GM10847 (cell line): ENCODE data around the gene HDAC9.

ENCODE experiments used
- POLR2A ChIP-seq: IDR thresholded peaks from 2 replicates; pipeline ENCODE4 v1.6.1; 2011; ENCODE audit not compliant: insufficient read length; ENCODE audit errors: extremely low read depth

HDAC9 gene

DNA sequence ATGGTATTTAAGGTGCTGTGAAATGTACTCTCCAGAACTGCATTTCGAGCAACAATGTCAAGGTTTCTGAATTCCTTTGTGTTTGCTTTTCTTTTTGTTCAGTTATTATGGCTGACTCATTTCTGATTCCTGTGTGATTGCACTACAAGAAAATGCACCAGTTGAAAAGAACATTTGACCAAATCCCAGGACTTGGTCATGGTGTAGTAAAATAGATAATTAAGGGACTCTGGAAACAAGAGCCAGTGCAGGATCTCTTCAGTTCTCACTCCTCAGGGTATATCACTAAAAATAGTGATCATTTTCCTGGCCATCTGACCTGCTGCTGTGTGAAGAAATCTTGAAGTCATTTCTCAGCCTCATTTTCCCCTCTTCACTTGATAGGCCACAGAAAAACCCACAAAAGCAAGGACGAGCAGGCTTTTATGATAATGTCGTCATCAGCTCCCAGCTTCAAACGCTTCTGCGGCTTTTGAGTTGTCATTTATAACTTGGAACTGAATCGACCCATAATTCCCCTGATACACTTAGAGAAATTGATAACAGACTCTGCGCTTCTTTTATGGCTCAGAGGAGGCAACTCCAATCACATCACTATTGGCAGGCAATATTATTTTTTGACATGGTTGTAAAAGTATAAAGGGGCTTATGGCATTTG is 274.7 kb downstream of the HDAC9 start:
- no peak for TF ChIP-seq POLR2A

DNA sequence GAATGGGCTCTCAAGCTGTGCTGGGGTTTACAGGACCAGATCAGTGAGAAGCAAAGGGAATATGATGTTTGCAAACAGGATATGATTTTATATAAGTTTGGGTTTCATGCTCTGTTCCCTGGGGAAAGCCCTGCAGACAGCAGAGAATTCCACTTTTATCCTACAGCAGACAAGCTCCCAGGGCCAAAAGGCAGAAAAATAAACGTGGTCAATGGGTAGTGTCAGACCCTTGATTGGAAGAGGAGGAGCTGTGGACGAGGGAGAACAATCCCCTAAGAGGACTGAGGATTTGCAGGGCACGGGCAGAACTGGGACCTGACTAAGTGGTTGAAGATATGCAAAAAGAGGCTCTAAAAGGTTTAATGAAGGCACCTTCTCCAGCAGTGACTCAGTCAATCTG is 275.3 kb downstream of the HDAC9 start:
- no peak for TF ChIP-seq POLR2A

DNA sequence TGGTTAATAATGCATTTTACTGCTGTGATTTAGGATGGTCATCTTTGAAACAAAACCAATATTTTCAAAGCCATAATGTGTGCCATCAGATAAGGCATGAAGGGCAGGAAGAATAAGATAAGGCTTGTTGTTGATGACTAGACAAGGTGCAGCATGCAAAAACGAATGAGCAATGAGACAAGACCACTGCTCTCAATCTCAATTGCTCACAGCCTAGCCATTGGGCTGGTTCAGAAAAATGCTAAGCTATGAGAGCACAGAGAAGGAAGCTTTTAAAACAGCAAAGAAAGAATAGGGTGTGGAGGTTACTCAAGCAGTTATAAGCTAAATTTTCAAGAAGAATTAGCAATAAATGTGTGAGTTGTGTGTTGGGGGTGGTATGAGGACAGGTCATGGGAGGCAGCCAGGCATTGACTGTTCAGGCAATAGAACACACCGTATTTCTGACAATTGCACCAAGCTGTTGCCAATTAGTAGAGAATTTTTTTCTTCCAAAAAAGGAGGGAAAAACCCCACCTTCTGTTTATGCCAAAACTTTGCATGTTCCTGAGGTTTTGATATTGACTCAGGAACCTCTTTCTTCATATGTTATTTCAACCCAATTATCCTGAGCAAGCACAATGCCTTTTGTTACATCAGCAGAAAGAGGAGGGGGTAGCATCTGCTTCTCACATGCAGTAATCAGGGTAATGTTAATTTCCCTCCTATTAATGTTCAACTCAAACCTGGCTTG is 276.5 kb downstream of the HDAC9 start:
- no peak for TF ChIP-seq POLR2A

DNA sequence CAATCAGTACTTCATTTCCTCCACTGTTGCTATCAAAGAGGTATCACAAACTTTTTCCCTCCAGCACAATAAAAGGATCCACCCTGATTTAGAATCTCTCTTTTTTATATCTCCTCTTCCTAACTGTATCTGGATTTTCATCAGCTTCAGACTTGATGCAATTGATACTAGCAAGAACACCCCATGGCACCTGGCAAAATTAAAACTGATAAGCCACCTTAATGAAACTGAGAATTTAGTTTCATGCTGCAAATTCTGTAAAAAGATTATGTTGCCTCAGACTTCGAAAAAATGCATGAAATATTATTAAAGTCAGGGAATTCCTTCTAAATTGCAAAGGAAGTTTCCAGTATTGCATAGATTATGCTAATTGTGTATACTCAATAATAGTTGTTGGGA is 277.0 kb downstream of the HDAC9 start:
- no peak for TF ChIP-seq POLR2A

DNA sequence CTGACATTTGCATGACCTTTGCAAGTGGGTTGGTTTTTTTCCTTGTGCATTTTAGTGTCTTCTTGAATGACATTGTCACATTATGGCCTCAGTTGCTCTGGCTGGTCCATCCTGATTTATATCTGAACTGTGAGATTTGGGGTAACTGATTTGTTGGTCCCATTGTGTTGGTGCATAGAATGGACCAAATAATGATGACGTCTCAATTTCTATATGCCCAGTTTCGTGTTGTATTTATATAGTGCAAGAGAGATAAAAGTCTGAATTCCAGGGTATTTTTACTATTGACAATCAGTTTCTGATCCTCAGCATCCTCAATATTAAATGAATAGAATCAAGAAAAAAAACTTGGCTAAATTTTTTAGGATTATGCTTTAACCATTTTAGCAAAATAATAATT is 281.8 kb downstream of the HDAC9 start:
- TF ChIP-seq POLR2A: no peak

DNA sequence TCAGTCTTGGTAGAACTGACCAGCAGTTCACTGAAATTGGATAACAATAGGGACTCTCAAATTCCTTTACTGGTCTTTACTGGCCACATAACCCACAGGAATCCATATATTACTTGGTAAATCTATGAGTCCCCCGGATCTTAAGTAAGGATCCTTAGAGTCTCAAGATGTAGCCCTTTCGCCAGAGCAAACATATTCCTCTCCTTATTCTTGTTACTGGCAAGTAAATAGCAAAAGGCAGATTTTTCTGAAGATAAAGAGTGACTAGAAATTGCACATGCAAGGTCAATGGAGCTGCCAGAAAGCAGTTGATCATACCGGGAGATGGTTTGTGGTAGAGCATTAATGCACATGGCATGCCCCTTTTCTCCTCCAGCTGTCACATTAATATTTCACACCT is 283.0 kb downstream of the HDAC9 start:
- TF ChIP-seq POLR2A: no peak

DNA sequence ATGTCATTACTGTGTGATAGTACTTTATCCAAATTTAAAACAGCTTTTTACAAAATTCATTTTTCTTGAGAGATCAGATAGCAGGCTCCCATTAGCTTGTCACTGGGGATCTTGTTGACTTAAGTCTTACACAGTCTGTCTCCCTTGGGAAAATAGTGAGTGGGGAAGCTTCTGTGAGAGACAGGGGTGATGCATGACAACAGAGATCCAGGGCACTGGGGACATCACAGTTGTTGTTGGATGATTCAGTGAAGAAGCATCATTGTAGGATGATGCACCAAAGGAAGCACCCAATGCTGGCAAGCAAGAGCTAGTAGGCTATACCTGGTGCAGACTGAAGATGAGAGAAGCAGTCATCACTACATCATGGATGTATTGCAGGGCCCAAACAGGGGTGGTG is 284.7 kb downstream of the HDAC9 start:
- no peak for TF ChIP-seq POLR2A

DNA sequence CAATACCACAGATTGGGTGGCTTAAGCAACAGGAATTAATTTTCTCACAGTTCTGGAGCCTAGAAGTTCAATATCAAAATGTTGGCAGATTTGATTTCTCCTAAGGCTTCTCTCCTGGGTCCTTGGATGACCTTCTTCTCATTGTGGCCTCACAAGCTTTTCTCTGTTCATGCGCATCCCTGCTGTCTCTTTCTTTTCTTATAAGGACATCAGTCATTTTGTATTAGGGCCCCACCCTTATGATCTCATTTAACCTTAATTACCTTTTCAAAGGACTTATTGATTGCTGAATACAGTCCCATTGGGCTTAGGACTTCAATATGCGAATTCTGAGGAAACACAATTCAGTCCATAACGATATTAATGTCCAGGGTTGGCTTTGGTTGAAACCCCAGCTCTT is 285.4 kb downstream of the HDAC9 start:
- no peak for TF ChIP-seq POLR2A

DNA sequence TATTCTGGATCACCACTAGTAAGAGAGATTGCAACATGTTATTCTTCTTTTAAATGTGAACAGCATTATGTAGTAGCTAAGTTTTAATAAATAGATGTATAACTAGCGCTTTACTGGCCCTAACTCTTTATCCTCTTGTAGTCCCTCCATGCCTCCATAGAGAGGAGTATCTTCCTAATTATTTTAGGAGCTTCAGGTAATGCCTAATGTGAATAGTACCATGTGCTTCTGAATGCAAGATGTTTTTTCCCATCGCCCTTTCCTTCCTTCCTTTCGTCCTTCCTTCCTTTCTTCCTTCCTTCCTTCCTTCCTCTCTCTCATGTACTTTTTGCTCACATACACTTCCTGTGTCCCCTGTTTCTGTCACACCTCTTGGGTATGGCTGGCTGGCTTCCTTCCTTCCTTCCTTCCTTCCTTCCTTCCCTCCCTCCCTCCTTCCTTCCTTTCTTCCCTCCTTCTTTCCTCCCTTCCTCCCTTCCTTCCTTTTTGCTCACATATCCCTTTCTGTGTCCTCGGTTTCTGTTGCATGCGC is 290.7 kb downstream of the HDAC9 start:
- TF ChIP-seq POLR2A: no peak

DNA sequence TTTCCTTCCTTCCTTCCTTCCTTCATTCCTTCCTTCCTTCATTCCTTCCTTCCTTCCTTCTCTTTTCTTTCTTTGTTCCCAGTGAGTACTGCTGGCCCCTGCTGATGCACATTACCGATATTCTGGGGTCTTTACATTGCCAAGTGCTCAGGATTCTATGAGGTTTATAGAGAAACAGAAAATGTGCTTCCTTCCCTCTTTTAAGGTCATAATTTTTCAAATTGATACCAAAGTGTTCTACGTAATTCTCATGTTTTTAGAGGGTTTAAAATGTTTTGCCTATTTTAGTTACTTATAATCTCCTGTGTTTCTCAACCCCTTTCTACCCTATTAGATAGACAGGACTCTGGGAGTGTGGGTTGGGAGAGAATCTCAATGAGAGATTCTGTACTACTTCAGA is 291.2 kb downstream of the HDAC9 start:
- no peak for TF ChIP-seq POLR2A

DNA sequence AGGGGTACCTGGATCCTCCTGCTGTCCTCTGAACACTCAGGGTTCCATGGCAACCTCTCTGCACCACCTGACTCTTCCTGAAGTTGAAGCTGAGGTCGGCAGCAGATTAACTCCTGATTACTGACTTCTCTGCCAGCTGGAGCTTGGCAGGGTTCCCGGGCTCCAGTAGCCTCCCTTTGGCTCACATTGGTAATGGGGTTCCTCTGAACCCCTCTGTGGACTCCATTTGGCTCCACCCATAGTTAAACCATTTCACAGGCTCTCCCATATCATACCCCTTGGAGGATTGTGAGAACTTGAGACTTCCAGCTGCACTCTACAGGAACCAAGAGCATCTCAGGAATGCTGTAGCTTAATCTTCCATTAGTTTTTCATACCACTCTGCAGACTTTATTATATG is 292.5 kb downstream of the HDAC9 start:
- no peak for TF ChIP-seq POLR2A

DNA sequence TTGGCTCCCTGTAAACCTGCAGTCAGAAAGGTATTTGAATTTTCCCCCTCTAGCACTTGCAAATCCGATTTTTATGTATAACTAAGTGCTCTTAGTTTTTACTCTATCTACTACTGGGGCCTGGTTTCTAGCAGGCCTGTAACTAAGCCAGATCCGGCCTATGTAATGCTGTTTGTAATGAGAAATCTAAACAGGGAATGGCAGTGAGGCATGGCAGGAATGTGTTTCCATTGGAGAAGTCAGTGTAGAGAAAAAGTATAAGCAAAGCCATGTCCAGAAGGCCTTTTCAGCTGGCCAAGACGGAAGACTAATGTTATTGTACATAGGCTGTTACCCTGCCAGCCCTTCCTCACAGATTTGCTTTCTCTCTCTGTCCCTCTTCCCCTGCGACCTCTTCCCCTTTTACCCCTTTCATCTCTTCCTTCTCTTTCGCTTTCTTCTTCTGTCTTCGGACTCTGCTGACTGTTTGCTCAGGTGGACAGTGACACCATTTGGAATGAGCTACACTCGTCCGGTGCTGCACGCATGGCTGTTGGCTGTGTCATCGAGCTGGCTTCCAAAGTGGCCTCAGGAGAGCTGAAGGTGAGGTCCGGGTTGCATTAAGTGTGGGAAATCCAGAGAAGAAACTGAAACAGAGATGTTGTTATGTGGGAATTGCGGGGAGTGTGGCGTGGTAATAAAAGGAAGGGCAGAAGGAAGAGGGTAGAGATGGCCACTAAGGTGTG is 297.5 kb downstream of the HDAC9 start:
- TF ChIP-seq POLR2A: no peak

DNA sequence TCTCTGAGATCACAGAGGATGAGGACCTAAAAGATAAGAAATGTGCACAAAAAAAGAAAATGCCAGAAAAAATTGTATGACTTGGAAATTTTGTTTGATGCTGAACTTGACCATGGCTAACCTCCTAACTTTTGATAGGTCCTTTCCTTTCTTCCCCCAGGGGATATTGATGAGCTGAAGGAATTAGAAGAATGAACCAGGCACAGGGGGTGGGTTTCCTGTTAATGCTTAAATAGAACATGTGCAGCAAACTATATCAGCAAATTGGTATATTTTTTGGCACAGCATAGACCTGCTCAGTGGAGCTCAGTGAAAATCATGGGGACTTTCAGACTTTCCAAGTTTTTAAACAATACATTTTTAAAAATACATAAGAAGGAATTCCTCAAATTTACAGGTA is 300.7 kb downstream of the HDAC9 start:
- TF ChIP-seq POLR2A: no peak

DNA sequence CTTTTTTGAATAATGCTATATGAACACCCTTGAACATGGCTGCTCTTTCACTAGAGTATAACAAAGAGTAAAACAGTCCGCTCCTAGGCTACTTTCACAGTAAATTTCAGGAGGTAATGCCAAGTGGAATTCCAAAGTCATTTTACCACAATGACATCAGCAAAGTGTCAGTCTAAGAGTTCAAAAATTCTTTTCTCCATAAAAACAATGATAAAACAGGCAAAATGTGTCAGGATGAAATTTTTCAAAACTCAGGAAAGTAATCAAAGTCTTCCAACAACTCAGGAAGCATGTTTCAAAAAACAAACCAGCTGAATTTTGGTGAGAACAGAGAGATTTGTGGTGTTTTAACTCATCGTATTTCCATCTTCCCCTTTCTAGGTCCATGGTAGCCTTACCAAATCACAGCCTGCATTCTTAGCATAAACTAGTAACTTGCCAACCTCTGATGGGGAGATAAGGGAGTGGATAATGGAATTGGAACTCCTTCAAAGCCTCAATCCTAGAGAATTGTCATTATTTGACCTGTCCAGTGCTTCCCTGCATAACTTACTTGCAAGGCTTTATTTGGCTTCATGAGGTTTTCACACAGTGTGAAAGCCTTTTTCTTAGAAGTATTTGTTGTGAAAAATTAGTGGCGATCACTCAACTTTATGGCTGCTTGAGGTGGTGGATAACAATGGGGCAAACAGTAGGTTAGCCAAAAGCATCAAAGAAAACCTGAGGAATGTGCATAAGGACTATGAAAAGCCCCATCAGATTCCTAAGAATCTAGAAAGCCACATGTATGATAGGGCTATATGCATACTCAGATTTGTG is 302.7 kb downstream of the HDAC9 start:
- TF ChIP-seq POLR2A: no peak

DNA sequence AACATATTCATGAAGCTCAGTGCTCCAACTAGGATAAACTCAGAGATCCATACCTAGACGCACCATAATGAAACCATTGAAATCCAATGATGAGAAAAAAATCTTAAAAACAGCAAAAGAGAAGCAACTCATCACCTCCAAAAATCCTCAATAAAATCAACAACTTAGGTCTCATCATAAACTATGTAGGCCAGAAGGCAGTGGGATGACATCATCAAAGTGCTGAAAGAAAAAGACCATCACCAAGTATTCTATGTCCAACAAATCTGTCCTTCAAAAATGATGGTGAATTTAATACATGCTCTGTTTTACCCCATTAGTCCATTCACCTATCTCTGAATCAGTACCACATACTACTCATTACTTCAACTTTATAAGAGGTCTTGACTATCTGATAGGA is 304.4 kb downstream of the HDAC9 start:
- TF ChIP-seq POLR2A: no peak
